ENCODE results near the gene ZBTB20.

DNA sequence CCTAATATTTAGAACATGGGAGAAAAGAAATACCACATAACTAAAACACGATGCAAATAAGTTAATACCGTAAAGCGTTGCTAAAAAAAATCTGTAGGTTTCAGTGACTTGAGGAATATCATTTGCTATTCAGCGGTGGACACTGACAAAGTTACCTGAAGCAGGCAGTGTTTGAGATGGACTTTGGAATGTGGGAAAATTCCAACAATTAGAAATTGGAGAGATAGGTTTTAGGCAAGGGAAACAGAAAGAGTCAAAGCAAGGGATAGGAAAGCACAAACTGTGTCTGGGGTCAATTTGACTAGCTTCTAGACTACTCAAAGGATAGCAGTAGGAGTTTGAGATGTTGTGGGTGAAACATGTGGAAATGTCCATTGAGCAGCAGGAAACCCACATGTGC lies 680.3 kb downstream of the ZBTB20 start:
- TF ChIP-seq, protein P1, sequence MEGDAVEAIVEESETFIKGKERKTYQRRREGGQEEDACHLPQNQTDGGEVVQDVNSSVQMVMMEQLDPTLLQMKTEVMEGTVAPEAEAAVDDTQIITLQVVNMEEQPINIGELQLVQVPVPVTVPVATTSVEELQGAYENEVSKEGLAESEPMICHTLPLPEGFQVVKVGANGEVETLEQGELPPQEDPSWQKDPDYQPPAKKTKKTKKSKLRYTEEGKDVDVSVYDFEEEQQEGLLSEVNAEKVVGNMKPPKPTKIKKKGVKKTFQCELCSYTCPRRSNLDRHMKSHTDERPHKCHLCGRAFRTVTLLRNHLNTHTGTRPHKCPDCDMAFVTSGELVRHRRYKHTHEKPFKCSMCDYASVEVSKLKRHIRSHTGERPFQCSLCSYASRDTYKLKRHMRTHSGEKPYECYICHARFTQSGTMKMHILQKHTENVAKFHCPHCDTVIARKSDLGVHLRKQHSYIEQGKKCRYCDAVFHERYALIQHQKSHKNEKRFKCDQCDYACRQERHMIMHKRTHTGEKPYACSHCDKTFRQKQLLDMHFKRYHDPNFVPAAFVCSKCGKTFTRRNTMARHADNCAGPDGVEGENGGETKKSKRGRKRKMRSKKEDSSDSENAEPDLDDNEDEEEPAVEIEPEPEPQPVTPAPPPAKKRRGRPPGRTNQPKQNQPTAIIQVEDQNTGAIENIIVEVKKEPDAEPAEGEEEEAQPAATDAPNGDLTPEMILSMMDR (conservative IDR thresholded peaks at IDR 0.05): no peak
- TF ChIP-seq EZH2 (IDR thresholded peaks at IDR 0.05; ENCODE audit: low read depth): no peak

Data from PC-9 (cell line).